Inflammatory macrophage (primary cell): ENCODE data around the gene RYR1.
A peak's percentile ranks its signal among the peaks of the same experiment; 100 is the strongest.

Experiments
- DNase-seq, 2 donors: peaks; one replicate each; pipeline ENCODE4 v3.0.0-alpha.2; 2020 to 2022
- total RNA-seq, 18 experiments: gene quantifications; one replicate each; lab custom pipeline; 2026; ENCODE audit warnings: mixed read lengths in 6 of 18, inconsistent platforms in 2 of 18; lab: John Stamatoyannopoulos, UW

The RYR1 gene
- total RNA-seq: 3.0 to 19.2 (median 9.6) reads per million in 18 experiments

DNA sequence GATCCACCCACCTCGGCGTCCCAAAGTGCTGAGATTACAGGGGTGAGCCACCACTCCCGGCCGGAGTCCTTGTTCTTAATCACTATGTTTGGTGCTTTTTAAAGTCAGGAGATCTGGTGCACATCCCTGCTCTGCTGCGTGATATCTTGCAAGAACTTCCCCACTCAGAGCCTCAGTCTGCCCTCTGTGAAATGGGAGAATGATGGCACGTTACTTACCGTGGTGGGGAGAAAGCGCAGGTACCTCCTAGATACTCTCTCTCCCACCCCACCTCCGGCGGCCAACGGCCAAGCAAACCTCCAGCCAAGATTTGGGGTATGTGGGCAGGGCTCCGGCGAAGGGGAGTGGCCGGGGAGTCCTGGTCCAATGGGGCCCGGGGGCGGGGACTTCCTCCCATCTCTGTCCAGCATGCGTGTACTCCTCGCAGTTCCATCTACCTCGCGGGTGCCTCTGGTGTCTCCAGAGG, at the start of gene RYR1:
RYR1 (plus strand) TSS at position 424 of the 466 bp plus-strand sequence. CDS start 139 bp downstream, outside the sequence.
- DNase-seq: peak; percentile 16 to 40

DNA sequence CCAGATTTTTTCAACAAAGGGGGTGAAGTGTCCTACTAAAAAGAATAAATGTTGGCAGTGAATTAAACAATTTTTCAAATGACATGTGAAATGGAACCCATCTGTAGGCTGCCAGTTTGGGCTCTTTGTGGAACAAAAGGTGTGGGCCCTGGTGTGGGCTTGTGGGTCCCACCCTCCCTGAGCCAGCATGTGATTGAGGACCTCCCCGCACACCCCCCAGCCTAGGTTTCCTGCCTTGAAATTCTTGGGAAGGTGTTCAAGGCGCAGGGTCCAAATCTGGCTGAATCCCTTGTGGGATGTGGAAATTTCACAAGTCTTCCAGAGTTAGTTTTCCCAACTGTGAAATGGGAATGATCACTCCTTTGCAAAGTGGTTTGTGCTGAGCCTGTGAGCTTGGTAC, 49.7 kb upstream of the RYR1 start:
- no peak for DNase-seq

DNA sequence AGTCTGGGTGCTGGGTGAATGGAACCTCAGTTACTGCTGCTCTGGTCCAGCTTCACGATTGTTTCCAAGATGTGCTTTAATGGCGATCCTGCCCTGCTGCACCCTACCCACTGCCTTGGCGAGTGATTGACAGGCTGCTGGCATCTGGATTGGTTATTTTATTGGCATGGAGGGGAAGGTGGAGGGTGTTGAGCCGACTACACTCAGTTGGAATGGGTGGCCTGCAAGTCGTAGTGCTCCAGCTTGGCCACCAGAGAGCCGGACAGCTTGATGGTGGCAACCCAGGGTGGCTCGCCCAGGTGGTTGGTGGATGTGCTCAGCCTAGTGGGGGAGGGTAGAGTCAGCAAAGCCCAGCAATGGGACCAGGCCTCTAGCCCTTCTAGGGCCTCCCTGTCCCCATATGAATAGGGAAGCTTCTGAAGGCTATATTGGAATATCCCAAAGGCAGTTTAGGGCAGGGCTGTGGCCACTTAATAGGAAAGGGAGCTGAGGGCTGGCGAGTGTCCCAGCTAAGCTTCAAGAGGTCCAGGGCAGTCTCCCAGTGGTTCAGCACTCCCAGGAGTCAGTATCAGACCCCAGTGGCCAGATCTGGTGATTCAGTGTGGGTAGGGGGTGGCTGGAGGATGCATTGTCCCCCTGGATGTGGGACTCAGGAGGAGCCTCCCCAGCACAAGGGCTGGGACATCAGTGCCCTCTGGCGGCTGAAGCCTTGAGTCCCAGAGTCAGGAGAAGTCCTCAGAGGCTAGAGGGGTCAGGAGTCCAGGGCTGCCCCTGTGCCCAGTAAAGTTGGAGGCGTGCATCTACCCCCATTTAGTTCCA, 49.1 kb upstream of the RYR1 start:
- no peak for DNase-seq

DNA sequence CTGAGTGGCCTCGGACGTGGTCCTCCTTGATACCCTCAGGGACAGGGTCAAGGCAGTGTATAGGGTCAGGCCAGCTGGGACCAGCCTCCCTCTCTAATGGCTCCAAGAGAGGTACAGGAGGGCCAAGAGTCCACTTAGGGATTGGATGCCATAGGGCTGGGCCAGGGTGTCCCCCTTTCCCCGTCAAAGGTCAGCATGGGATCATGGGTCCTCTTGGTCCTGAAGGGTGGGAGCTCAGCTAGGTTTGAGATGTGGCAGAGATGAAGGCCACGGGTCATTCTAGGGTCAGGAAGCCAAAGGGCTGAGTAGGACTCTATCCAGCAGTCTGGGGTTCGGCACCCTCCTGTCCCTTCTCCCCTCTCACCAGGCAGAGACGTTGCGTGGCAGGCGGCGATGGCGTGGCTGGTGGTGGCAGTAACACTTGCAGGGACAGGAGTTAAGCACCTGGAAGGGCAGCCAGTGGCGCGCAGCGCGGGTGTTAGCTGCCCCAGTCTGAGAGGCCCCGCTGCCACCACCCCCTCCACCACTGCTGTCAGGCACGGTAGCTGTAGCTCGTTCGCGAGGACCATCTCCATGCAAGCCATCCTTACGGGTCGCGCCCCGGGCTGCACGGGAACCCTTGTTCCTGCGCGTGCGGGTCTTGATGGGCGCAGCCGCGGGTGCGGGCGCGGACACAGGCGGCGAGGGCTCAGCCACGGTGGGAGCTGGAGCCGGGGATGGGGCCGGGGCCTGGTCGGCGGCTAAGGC, 48.3 kb upstream of the RYR1 start:
- no peak for DNase-seq

DNA sequence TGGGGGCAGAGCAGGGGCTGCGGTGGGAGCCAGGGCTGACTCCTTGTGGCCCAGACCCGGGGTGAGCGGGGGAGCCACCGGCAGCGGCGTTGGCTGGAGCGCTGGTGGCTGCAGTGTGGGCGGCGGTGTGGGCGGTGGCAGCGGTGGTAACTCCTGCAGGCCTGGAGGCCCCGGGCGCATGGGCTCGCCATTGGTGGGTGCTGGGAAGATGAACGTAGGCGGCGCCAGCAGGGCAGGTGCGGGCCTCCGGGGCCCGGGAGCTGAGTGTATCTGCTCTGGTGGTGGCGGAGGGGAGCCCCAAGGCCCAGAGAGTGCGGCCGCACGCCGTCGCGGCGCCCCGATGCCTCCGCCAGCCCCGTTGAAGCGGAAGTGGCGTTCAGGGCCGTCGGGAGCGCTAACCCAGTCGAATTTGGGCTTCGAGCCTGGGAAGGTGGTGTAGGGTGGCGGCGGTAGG, 47.7 kb upstream of the RYR1 start:
- peak in 1 of 2 donors; percentile 14 for DNase-seq

DNA sequence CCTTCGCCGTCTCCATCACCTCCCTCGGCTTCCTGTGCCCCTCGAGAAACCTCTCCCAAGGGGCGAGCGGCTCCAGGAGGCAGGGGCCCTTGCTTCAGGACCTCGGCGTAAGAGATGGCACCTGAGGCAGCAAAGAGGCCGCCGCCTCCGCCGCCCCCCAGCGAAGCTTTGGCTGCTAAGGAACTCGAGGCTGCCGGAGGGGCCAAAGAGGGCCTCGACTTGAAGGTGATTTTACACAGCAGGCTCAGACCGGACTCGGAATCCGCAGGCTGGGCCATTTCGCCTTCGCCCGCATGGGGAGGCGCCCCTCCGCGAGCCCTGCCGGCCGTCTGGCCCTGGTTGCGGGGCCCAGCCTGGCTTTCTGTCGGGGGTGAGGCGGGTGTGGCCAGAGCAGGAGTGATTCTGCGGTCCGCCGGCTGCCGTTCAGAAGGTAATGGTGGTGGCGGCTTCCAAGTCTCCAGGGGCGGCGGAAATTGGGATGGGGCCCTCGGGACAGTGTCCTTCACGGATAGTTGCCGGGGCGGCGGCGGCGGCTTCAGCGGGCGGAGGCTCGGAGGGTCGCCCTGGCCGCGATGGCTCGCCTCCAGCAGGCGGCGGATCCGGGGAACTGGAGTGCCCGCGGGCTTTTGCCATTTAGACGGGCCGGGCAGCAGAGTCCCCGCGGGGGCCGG, 47.1 kb upstream of the RYR1 start:
- no peak for DNase-seq

DNA sequence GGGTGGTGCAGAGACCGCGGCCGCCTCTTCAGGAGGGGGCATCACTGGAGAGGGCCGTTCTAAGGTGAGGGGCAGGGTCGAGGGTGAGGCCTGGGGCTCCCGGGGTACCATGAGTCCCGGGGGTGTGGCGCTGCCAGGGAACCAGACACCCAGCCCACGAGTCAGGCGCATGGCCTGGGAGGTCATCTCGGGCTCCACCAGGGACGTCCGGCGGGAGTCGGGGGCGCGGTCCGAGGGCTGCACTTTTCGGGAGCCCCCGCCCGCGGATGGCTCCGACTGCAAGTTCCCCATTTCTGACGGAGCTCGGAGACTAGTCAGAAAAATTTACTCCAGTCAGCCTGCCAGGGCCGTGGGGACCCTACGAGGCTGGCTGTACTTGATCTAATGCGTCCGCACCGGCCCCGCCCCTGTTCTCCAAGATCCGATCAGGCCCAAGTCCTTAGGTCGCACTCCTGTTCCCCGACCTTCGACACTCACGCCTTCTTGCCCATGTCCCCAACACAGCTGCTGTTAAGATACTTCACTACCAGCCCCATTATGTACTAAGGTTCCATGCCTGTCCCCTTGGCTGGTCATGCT, 46.4 kb upstream of the RYR1 start:
- peak; percentile 60 to 77 for DNase-seq

DNA sequence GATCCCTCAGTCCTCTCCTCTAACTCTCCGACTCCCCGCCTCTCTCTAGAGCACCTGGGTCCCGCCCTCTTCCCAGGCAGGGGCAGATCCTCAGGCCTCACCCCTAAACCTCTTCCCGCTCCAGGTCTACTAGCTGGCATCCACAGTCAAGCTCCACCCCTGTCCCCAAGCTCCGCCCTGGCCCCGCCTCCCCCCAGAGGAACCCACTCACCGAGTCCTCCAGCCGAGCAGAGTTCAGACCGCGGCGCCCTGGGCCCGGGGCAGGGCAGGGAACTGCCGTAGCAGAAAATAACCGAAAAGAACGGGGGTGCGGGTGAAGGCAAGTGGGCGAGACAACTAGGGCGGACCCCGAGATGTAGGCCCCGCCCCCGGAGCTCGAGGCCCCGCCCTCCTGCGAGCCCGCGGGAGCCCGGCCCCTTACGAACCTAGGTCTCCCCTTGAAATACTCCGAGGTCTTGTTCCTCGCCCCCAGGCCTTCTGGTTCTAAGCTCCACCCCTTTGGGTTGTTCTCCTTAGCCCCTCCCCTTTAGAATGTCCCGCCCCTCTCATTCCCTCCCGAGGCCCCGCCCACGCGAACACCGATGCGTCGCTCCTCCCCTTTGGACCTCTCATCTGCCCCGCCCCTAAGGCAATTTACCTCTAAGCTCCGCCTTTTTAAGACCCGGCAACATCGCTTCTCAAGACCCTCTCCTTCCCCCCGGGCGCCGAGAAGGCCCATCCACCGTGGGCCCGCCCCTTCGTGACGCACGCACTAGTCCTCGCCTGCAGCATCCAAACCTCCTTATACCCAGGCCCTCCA, 45.7 kb upstream of the RYR1 start, which contains the start of gene GGN:
GGN (minus strand) TSS at position 485 of the 799 bp plus-strand sequence. CDS start 773 bp downstream, outside the sequence.
- peak; percentile 56 to 65 for DNase-seq

DNA sequence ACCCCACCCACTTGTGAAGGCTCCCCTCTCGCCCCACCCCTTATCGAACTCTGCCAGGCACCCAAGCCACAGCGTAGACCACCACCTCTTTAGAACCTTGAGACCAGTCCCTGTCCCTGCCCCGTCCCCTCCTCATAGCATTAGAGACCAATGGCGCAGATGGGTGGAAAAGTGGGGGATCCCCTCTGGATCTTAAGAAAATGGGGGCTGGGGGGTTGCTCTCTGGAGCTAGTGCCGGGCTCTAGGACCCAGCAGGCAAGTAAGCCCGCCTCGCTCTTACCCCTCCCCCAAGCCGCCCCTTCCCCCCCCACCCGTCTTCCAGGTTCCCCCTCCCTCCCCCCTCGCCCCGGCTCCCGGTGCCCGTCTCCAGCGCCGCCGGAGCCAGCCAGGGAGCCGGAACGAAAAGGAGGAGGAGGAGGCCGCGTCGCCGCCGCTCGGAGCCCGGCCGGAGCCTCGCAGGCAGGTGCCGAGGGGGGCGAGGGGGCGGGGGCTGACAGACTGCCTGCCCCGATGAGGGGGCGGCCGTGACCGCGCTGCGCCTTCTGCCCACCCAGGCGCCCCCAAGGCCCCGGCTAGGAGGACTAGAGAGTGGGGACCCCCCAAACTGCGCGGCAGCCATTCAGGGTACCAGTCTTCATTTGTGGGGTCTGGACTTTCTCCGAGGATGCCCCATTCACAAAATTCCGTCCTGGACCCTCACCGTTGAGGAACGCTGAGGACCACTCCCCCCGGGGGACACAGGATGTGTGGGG, 45.0 kb upstream of the RYR1 start, which contains the start of gene SPRED3:
SPRED3 (plus strand) TSS at position 349 of the 752 bp plus-strand sequence. CDS start 1,606 bp downstream, outside the sequence.
- no peak for DNase-seq

DNA sequence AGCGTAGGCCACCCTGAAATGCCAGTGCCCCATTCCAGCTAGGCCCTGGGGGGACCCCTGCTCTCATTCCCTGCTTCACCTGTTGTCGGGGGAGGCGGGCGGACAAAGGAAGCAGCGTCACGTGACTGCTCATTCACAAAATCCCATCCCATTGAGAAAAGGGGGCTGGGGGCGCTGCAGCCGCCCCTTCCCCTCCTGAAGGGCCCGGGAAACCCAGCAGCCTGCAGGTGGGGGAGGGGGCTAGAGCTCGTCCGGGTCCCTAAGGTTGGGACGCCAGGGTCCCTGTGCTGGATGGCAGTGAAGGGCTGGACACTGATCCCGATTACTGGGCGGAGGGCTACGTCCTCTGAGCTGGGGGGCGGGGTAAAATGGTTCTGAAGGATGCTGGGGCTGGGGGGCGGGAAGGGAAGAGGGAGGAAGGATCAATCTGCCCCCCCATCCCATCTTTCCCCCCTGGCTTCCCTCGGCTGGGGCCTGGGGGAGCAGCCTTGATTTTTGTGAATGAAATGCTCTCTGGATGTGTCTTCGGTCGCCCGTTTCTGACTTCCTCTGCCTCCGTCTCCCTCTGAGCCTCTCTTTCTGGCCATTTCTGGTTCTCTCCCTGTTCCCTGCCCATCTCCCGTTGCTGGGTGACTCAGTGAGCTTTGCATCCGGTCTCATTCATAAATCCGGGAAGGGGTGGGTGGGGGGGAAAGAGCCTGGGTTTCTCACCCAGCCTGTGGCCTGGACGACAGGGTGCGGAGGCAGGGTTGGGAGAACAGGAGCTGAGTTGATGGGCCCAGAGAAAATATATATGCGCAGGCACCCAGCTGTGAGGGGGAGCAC, 44.2 kb upstream of the RYR1 start:
- DNase-seq: peak in 1 of 2 donors; percentile 22

DNA sequence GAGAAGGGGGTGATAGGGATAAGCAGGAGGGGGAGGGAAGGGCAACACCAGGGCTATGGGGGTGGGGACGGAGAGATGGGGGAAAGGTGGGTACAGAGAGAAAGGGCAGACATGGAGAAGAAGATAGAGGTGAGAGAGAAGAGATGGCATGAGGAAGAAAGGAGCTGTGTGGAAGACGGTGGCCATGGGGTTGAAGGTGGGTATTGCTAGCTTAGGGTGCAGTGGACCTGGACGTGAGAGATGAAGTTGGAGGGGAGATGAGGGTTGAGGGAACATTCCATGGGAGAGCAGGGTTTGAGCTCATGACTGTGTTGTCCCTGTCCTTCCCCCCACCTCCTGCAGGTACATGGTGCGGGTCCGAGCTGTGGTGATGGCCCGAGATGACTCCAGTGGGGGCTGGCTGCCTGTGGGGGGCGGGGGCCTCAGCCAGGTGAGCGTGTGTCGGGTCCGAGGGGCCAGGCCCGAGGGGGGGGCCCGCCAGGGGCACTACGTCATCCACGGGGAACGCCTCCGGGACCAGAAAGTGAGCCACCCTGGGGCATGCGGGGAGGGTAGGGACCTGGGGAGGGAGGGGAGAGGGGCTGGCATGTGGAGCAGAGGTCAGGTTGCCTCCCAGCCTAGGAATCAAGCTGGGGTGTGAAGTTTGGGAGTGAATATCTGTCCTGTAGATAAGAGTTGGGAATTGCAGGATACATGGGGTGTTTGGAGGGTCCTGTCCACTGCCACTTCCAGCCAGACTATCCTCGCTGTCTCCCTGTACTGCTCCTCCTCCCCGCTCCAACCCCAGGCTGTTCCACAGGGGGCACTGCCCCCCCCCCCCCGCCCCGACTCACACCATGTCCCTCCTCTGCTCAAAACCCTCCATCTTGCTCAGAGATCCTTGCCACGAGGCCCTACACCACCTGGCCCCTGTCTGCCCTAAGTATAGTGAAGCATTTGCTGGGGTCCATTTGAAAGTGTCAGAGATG, 43.2 kb upstream of the RYR1 start:
- no peak for DNase-seq

DNA sequence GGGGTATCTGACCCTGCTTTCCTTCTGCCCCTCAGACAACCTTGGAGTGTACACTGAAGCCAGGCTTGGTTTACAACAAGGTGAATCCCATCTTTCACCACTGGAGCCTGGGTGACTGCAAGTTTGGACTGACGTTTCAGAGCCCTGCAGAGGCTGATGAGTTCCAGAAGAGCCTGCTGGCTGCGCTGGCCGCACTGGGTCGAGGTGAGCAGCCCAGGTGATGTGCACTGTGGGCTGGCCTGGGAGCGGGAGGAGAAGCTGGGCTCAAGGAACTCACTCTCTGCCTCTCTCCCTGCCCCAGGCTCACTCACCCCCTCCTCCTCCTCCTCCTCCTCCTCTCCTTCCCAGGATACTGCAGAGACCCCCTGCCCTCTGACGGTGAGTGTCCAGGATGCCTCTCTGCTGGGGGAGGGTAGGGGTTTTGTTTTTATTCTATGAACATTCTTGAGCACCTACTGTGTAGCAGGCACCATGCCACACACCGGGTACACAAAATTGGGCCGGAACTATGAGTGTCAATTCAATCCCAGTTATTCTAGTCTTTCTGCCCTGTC, 41.5 kb upstream of the RYR1 start:
- no peak for DNase-seq

DNA sequence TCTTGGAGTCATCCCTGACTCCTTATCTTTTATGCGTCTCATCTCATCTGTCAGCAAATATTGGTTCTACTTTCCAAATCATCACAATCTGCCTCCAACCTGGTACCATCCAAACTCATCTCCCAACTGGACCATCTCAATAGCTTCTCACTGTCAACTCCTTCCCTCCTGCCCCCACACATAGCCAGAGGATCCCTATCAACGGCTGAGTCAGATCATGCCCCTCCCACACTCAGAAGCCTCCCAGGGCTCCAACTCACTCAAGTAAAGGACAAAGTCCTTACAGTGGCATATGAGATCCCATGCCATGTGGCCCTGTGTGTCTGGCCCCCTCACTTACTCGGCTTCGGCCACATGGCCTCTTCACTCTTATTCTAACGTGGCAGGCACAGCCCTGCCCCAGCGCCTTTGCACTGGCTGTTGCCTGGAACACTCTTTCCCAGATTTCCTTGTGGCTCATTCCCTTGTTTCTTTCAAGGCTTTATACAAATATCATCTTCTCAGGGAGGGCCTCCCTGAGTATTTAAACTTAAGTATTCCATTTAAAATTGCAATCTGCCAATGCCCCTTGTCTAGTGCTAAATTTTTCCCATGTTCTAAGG, 40.7 kb upstream of the RYR1 start:
- peak; percentile 47 to 72 for DNase-seq

DNA sequence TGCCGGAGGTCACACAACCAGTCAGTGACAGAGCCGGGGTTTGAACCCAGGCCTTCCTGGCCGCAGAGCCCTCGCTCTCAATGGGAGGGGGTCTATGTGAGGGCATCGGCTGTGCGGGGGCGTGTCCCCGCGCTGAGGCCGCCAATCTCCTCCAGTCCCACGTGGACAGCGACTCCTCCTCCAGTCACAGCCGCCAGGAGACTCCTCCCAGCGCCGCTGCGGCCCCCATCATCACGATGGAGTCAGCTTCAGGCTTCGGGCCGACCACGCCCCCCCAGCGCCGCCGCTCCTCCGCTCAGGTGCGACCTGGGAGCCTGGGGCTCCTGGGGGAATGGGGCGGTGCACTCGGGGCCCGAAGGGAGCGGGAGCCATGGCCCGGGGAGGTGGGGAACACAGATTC, 39.0 kb upstream of the RYR1 start:
- no peak for DNase-seq

DNA sequence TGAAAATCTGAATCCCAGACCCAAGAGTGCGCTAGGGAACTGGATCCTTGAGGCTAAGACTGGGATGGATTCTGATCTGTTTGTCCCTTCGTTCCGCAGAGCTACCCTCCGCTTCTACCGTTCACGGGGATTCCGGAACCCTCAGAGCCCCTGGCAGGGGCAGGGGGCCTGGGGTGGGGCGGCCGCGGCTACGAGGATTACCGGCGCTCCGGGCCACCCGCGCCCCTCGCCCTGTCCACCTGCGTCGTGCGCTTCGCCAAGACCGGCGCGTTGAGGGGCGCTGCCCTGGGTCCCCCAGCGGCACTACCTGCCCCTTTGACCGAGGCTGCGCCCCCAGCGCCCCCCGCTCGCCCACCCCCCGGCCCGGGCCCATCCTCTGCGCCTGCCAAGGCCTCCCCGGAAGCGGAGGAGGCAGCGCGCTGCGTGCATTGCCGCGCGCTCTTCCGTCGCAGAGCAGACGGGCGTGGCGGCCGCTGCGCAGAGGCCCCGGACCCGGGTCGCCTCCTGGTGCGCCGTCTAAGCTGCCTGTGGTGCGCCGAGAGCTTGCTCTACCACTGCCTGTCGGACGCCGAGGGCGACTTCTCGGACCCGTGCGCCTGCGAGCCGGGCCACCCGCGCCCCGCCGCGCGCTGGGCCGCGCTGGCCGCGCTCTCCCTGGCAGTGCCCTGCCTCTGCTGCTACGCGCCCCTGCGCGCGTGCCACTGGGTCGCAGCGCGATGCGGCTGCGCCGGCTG, 37.9 kb upstream of the RYR1 start:
- DNase-seq: peak in 1 of 2 donors; percentile 18

DNA sequence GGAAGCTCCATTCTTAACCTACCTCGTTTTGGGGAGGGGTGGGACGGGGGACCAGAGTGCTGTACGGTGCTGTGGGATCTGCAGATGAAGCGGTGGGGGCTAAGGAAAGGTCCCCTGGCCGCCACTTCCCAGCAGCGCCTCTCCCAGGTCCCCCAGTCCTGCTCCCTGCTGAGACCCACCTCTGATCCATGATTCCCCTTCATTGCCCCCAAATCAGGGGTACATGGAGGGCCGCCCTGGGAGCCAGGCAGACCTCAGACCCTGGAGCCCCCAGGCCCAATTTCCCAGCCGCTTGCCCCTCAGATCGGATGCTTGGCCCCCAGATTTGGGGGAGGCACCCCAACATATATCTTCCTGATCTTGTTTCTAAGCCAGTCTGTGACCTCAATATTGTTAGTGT, 34.4 kb upstream of the RYR1 start:
- no peak for DNase-seq

DNA sequence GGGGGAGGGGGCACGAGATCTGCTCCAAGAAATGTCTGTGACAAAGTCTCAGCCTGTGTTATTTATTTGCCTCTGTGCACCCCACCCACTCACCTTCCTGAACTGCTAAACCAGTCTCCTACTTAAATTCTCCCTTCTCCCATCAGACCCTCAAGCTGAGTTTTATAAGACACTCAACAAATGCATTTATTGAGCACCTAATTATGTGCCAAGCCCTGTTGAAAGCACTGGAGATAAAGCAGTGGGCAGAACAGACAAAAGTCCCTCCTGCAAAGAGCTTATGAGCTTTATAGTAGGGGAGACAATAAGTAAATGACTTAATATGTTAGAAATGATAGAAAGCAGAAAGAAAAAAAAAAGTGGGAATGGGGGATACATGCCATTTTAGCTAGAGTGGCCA, 34.0 kb upstream of the RYR1 start:
- DNase-seq: no peak
